ENCODE data around the gene GTF2H2C.
"Not testable (repeated sequence)": the region's sequence is repeated elsewhere in the genome, so short reads cannot be mapped to it uniquely, and the experiment has no call there.

DNA sequence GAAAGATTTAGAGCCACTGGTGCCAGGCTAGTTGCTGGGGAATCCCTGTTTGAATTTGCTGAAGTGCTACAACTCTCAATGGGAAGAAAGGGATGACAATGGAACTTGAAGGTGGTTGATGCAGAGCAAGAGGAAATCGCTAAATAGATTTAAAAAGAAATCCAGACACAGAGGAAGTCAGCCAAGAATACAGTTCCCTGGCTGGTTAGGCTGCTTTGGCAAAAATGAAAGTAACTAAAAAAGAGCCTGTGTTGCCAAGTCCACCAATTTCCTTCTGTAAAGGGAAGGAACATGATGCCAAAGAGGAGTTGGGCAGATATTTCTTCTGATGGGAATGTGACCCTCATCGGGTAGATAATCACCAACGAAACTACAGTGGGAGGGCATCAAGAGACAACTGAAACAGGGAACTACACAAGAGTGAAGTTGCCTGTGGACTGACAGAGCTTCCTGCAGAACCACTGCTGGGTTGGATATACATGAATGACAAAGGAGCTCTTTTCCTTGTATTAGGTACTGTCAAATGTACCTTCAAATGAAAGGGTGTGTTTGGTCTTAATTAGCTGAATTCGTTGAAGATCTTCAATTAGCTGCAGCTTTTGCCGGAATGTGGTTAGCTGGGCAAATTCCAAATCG is 49.0 kb downstream of the GTF2H2C start:
- not testable (repeated sequence) for TF ChIP-seq POLR2A (IDR thresholded peaks at IDR 0.05; ENCODE audit: low read length); GATA1 (IDR thresholded peaks at IDR 0.05; ENCODE audit: low read depth, low read length)

Data from erythroblast (primary cell).